NCI-H2029 treated with DMSO at 0.1 percent for 48 hours (cell line): ENCODE data around the gene MAGEL2.
"Not testable (repeated sequence)": the region's sequence is repeated elsewhere in the genome, so short reads cannot be mapped to it uniquely, and the experiment has no call there.

Experiments
- DNase-seq: peaks from one replicate; lab custom pipeline; 2025; lab: John Stamatoyannopoulos, UW

The MAGEL2 gene

GRCh38 chr15:23606226-23606625 is 41.4 kb downstream of the MAGEL2 start:
- no peak for DNase-seq

GRCh38 chr15:23602124-23602523 is 45.5 kb downstream of the MAGEL2 start:
- DNase-seq, result no peak

GRCh38 chr15:23599053-23599452 is 48.6 kb downstream of the MAGEL2 start:
- DNase-seq, result no peak

- not testable (repeated sequence) for DNase-seq
Observed at GRCh38 chr15:23597278-23597677, 50.4 kb downstream of the MAGEL2 start.

- DNase-seq, result no peak
Observed at GRCh38 chr15:23596736-23597135, 50.9 kb downstream of the MAGEL2 start.

GRCh38 chr15:23595368-23595767 is 52.3 kb downstream of the MAGEL2 start:
- DNase-seq, result no peak

- no peak for DNase-seq
Observed at GRCh38 chr15:23594252-23594770, 53.4 kb downstream of the MAGEL2 start.
